Stimulated activated CD8-positive, alpha-beta memory T cell treated with anti-CD3 and anti-CD28 coated beads, Interleukin-4, amount 100 ng/mL, for 4 hours (primary cell): ENCODE measurements around the gene JARID2.

Experiments
- DNase-seq, 2 donors: peaks; one replicate each; pipeline ENCODE4 v3.0.0-alpha.2; 2020; ENCODE audit warnings: low read depth in 2 of 2, low spot score in 1 of 2

Gene JARID2

DNA sequence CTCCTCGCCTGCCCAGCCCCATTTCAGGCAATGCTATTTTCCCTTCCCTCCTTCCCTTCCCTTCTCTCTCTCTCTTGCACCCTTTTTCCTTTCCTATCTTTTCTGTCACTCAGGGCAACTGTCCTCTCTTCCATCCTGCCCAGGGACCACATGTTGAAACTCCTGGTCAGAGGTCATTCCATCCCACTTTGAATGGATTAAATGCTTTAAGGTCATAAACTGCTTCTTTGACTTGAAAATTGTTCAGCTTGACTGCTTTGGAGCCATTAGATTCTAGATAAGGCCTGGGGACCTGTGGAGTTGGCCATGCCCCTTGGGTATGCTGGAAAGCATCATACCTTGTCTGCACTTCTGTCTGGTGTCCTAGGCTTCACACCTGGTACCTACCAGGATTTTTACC, 310.8 kb downstream of the JARID2 start:
- no peak for DNase-seq

GRCh38 chr6:15557174-15557573, 311.3 kb downstream of the JARID2 start:
- DNase-seq = no peak

DNA sequence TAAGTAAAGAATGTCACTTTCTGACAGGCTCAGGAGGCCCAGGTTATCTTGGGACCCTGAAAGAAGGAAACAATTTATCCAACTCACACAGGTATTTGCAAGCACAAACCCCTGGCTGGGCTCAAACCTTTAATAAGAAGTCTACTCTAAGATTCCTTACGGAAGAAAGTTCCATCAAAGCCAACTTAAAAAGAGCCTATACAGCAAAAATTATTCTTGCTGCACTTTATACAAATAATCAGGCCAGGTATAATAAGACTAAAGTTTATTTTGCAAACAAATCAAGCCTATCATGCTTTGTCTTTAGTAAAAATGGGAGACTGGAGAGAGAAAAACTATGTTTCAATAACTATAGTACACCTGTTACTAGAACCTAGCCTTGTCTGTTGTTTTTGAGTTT, 314.8 kb downstream of the JARID2 start:
- DNase-seq = no peak

- DNase-seq = no peak
These were observed 315.8 kb downstream of the JARID2 start for GRCh38 chr6:15561447-15562199.

DNA sequence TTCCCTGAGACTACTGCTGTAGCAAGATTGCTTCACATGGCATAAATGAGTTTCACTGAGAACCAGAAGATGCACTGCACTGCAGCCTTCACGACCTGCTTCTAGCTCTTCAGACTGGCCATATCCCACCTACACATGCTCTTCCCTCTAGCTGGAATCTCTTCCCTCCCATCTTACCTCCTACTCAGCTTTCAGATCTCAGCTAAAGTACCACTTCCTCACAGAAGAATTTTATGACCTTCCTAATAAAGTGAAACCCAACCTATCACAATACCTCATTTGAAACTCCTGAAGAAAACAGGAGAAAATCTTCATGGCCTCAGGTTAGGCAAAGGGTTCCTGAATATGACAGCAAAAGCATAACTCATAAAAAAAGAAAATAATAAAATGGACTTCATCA, 317.1 kb downstream of the JARID2 start:
- no peak for DNase-seq

GRCh38 chr6:15569035-15569995, 323.4 kb downstream of the JARID2 start:
- no peak for DNase-seq

DNA sequence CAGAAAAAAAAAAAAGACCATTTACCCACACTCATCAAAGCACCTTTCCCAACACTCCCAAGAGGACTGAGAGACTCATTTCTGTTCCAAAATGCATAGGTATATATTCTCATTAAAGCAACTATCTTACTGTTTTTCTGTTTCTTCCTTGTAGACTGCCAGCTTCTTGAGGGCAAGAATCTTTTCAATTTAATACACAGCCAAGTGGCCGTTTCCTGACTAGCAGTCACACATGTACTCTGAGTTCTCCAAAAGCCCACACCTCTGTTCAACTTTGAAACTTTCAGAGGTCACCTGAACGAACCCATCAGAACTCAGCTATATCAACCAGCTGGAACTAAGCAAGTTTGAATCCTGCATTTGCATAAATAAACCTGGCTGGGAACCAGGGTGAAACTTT, 324.3 kb downstream of the JARID2 start:
- DNase-seq = no peak
